GM19397 (cell line): ENCODE measurements around the gene PRKCG.

ENCODE experiments used
- ATAC-seq: cut with Tn5 transposase; IDR thresholded peaks from one replicate; pipeline ENCODE4 v1.9.1; 2021; ENCODE audit warnings: mild to moderate bottlenecking, moderate library complexity; ENCODE audit not compliant: unreplicated experiment

The PRKCG gene

DNA sequence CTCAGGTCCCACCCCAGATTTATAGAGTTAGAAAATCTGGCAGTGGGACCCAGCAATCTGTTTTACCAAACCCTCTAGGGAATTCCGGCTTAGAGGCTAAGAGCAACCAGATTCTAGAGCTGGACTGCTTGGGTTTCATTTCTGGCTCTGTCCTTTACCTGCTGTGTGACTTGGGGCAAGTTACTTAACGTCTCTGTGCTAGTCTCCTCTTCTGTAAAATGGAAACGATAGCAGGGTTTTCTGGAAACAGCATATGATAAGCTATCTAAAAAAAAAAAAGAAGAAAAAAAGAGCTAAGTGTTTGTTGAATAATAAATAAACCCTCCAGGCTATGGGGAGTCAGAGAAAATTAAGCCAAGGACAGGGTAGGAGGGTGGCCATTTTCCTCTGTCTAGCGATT is 15.5 kb downstream of the PRKCG start:
- ATAC-seq = no peak

GRCh38 chr19:53898166-53898565 is 16.2 kb downstream of the PRKCG start:
- no peak for ATAC-seq

DNA sequence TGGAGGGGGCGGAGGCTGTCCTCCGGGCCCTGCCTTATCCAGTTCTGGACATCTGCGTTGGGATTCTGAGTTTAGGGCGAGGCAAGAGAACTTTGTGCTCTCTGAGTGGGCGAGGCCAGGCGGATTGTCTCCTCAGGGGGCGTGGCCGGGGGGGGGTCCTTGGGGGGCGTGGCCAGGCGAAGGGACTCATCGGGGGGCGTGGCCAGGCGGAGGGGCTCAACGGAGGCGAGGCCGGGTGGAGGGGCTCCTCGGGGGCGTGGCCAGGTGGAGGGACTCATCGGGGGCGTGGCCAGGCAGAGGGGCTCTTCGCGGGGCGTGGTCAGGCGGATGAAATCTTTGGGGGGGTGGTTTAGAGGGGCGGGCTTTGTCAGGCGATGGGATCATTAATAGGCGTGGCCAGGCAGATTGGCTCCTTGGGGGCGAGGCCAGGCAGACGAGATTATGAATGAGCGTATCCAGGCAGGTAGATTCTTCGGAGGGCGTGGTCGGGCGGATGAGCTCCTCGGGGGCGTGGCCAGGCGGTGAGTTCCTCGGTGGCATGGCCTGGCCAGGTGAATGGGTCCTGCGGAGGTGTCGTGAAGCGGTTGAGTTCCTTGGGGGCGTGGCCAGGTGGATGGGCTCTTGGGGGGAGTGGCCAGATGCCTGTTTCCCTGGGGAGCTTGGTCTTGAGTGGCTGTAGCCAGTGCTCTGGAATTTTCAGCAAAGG is 16.8 kb downstream of the PRKCG start:
- ATAC-seq = no peak

DNA sequence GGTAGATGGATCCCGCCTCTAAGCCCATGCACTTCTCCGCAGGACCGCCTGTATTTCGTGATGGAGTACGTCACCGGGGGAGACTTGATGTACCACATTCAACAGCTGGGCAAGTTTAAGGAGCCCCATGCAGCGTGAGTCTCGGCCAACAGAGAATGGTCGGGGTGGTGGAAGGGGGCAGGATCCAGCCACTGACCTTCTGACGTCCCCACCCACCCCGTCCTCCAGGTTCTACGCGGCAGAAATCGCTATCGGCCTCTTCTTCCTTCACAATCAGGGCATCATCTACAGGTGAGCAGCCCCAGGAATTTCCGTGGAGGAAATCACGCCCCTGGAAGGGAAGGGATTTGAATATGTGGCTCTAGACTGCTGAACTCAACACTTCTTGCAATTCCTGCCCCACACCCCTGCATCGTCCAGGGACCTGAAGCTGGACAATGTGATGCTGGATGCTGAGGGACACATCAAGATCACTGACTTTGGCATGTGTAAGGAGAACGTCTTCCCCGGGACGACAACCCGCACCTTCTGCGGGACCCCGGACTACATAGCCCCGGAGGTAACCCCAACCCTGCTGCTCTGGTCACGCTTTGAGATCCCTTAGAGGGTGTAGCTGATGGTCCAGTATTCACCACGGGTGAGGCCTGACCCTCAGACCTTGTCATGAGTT is 18.3 kb downstream of the PRKCG start:
- no peak for ATAC-seq

DNA sequence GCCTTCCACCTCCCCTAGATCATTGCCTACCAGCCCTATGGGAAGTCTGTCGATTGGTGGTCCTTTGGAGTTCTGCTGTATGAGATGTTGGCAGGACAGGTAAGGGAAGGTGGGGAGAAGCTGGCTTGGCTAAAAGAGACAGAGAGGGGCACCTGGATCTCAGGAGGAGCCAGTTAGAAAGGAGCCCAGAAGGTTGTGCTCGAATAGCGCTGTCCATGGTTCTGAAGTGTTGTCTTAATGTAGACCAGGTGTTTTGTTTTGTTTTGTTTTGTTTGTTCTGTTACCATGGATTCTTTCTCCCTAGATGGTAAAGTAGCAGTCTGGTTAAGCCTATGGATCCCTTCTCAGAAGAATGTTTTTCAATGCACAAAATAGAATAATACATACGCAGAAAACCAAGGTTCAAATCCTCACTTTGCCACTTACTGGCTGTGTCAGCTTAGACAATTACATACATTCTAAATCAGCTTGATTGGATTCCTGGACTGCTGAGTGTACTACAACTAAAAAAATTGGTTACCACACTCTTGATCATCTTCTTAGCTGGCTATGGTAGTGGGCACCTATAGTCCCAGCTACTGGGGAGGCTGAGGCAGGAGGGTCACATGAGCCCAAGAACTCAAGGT is 21.2 kb downstream of the PRKCG start:
- ATAC-seq = no peak

DNA sequence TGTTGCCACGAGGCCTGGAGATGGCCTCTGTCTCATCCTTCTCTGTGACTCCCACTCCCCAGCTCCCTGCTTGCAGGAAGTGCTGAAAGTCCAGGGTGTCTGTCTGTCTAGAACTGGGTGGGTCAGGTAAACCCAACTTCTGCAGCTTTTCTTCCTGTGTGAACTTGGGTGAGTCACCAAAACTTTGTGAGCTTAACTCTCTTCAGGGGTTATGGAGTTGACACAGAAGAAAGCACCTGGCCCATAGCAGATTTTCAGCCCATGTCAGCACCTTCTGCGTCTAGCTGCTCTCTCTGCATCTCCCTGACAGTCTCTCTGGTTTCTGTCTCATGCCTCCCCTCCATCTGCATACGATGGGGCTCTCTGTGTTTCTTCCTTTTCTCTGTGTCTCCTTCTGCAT is 22.9 kb downstream of the PRKCG start:
- no peak for ATAC-seq

- ATAC-seq = no peak
Observed at GRCh38 chr19:53905787-53906186, 23.8 kb downstream of the PRKCG start.

DNA sequence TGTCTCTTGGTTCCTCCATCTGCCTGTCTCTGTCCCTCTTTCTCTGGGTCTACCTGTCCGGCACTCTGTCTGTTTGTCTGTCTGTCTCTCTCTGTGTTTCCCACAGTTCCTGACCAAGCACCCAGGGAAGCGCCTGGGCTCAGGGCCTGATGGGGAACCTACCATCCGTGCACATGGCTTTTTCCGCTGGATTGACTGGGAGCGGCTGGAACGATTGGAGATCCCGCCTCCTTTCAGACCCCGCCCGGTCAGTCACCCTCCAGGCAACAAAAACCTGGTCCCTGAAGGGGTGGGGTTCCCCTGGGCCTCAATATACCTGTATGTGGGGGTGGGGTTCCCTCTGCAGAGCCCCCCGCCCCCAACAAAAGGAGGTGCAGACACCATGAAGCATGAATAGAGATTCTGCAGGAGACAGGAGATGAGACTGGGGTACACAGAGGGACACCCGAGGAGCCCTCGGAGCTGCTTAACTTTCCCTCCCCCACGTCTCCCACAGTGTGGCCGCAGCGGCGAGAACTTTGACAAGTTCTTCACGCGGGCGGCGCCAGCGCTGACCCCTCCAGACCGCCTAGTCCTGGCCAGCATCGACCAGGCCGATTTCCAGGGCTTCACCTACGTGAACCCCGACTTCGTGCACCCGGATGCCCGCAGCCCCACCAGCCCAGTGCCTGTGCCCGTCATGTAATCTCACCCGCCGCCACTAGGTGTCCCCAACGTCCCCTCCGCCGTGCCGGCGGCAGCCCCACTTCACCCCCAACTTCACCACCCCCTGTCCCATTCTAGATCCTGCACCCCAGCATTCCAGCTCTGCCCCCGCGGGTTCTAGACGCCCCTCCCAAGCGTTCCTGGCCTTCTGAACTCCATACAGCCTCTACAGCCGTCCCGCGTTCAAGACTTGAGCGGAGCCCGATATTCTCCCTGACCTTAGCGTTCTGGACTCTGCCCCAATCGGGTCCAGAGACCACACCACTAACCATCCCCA is 24.5 kb downstream of the PRKCG start:
- no peak for ATAC-seq

GRCh38 chr19:53907193-53907581 is 25.2 kb downstream of the PRKCG start:
- no peak for ATAC-seq

GRCh38 chr19:53907690-53908089 is 25.7 kb downstream of the PRKCG start:
- ATAC-seq = no peak

GRCh38 chr19:53908106-53908934 is 26.3 kb downstream of the PRKCG start:
- peak; percentile 57 for ATAC-seq

GRCh38 chr19:53908935-53909415 is 27.0 kb downstream of the PRKCG start, which contains the start of gene CACNG7:
Gene CACNG7, plus strand, starts transcription at chr19:53909278. Its CDS starts 3,554 bp downstream, at chr19:53912832.
- ATAC-seq = no peak

DNA sequence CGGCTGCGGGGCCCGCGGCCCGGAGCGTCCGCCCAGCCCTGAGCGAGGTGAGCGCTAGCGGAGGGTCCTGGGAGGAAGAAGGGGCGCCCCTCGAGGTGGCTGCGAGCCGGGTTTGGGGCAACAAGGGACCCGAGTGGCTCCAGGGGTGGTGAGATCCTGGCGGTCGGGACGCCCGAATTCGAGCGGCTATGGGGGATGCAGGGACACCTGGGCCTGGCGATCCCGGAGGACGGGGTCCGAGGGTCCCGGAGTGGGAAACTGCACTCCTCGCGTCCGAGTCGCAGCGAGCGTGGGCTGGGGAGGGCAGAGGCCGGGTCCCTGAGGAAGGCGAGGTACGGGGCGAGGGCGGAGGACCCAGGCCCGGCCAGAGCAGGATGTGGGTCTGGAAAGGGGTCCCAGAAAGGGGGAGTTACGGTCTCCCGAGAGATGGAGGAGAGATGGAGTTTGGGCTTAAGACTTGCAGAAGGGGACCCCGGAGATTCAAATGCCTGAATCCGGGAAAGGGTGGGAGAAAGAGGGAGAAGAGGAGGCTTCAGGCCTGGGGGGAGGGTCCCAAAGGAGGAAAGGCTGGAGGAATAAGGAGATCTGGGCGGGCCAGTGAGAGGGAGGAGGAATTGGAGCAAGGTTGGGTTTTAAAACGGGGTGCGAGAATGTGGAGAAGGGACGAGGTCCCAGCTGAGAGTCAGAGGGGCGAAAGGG is 27.6 kb downstream of the PRKCG start:
- ATAC-seq = no peak

- no peak for ATAC-seq
Observed at GRCh38 chr19:53910170-53910518, 28.1 kb downstream of the PRKCG start.

DNA sequence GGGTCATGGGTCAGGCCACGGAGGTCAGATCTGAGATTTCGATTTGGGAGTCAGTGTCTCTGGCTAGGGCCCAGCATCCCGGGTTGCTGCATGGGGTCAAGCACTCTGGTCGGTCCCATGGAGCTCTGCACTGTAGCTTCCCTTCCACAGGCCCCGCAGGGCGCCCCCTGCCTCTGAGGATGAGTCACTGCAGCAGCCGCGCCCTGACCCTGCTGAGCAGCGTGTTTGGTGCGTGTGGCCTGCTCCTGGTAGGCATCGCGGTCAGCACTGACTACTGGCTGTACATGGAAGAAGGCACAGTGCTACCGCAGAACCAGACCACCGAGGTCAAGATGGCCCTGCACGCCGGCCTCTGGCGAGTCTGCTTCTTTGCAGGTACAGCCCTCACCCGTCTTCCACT is 30.7 kb downstream of the PRKCG start:
- ATAC-seq = no peak

DNA sequence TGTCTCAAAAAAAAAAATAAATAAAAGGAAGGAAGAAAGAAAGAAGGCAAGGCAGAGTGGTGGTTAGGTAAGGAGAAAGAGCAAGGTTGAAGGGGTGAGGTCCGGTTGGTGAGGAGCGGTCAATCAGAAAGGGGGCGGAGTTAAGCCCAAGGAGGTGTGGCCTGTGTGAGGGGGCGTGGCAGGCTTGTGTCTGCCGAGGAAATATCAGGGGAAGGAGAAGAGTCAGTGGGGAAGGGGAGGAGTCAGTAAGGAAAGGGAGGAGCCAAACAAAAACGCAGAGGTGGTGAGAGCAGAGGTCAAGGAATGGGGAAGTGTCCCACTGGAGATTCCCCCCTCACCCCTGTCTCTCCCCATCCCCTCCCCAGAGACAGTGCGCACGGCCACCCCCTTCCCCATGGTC is 33.0 kb downstream of the PRKCG start:
- ATAC-seq = no peak

GRCh38 chr19:53916004-53916403 is 34.0 kb downstream of the PRKCG start:
- ATAC-seq = no peak

- no peak for ATAC-seq
Observed at GRCh38 chr19:53917356-53917755, 35.4 kb downstream of the PRKCG start.

DNA sequence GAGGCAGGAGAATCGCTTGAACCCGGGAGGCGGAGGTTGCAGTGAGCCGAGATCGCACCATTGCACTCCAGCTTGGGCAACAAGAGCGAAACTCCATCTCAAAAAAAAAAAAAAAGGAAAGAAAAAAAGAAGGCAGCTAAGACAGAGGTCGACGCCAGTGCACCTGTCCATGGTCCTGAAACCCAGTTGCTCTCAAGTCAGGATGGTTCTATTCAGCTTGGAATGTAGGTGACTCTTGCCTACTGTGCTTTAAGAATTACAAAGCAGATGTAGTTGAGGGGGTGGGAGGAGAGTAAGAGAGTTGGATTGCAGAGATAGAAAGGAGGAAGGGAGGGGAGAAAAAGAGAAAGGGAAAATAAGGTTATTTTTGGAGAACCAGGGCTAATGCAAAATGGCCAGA is 45.7 kb downstream of the PRKCG start:
- no peak for ATAC-seq
